ENCODE data around the gene MUSK. TPM values are rescaled to one million over a fixed set of nuclear protein-coding genes. Genes with fewer than 3 reads are reported as not detected.

Gene MUSK
- total RNA-seq, 1 donor from 2014 or later, result not detected

- H3K4me1 Mint-ChIP-seq (ENCODE audit: unreplicated experiment), result no peaks in the 10 kb centered on the region
- DNase-seq (ENCODE audit: extremely low spot score, unreplicated experiment), result no peak
- H3K27me3 Mint-ChIP-seq, result no peaks in the 10 kb centered on the region
- TF ChIP-seq CTCF (conservative IDR thresholded peaks at IDR 0.05), result no peak
- no peaks in the 10 kb centered on the region for H3K36me3 Mint-ChIP-seq
- H3K27ac Mint-ChIP-seq, result no peak overlapping the region
- no peak overlapping the region for H3K4me3 Mint-ChIP-seq
- no peaks in the 10 kb centered on the region for H3K9me3 Mint-ChIP-seq
Measured at GRCh38 chr9:110799396-110799795, 130.8 kb downstream of the MUSK start.

- TF ChIP-seq CTCF (conservative IDR thresholded peaks at IDR 0.05), result no peak
- Mint-ChIP-seq H3K4me3 (no peak overlapping the region), H3K27me3 (no peaks in the 10 kb centered on the region), H3K27ac (no peak overlapping the region), H3K4me1 (ENCODE audit: unreplicated experiment) (no peaks in the 10 kb centered on the region), H3K36me3 (no peaks in the 10 kb centered on the region), H3K9me3 (no peaks in the 10 kb centered on the region)
- no peak for DNase-seq (ENCODE audit: extremely low spot score, unreplicated experiment)
Measured at GRCh38 chr9:110801426-110801825, 132.8 kb downstream of the MUSK start.

GRCh38 chr9:110802416-110803035 is 133.9 kb downstream of the MUSK start:
- Mint-ChIP-seq H3K4me1 (ENCODE audit: unreplicated experiment) (no peaks in the 10 kb centered on the region), H3K36me3 (no peaks in the 10 kb centered on the region), H3K27me3 (no peaks in the 10 kb centered on the region), H3K4me3 (no peak overlapping the region), H3K27ac (no peak overlapping the region), H3K9me3 (no peaks in the 10 kb centered on the region)
- no peak for TF ChIP-seq CTCF (conservative IDR thresholded peaks at IDR 0.05)
- no peak for DNase-seq (ENCODE audit: extremely low spot score, unreplicated experiment)

GRCh38 chr9:110807956-110808598 is 139.5 kb downstream of the MUSK start:
- H3K27ac Mint-ChIP-seq, result no peak overlapping the region
- H3K27me3 Mint-ChIP-seq, result no peaks in the 10 kb centered on the region
- no peaks in the 10 kb centered on the region for H3K9me3 Mint-ChIP-seq
- no peak overlapping the region for H3K4me3 Mint-ChIP-seq
- DNase-seq (ENCODE audit: extremely low spot score, unreplicated experiment), result no peak
- no peak for TF ChIP-seq CTCF (conservative IDR thresholded peaks at IDR 0.05)
- no peaks in the 10 kb centered on the region for H3K4me1 Mint-ChIP-seq (ENCODE audit: unreplicated experiment)
- no peaks in the 10 kb centered on the region for H3K36me3 Mint-ChIP-seq

- no peak overlapping the region for H3K27ac Mint-ChIP-seq
- H3K36me3 Mint-ChIP-seq, result no peaks in the 10 kb centered on the region
- peaks cover 2% of the 10 kb centered on the region for H3K9me3 Mint-ChIP-seq
- no peaks in the 10 kb centered on the region for H3K4me1 Mint-ChIP-seq (ENCODE audit: unreplicated experiment)
- no peak overlapping the region for H3K4me3 Mint-ChIP-seq
- no peak for DNase-seq (ENCODE audit: extremely low spot score, unreplicated experiment)
- TF ChIP-seq CTCF (conservative IDR thresholded peaks at IDR 0.05), result no peak
- H3K27me3 Mint-ChIP-seq, result no peaks in the 10 kb centered on the region
Measured at GRCh38 chr9:110808599-110808980, 140.0 kb downstream of the MUSK start.

Data from type B pancreatic cell (in vitro differentiated cells).